Loucy (cell line): ENCODE results near the gene CNIH3.

Source experiments
- H2AFZ ChIP-seq: fragments of 200-600 bp; sonication (generic); 2 replicates; pipeline ENCODE4 v1.6.0; 2016; ENCODE audit warnings: antibody characterized with exemption, mild to moderate bottlenecking, low read length, moderate library complexity
- H3F3A ChIP-seq: fragments of 200-600 bp; 2 replicates; pipeline ENCODE4 v1.6.0; 2016; ENCODE audit warnings: antibody characterized with exemption, low read depth, mild to moderate bottlenecking
- H3K27me3 ChIP-seq: fragments of 200-600 bp; sonication (generic); 2 replicates; pipeline ENCODE4 v1.6.1; 2014; ENCODE audit warnings: low read length, mild to moderate bottlenecking; ENCODE audit not compliant: insufficient read depth, poor library complexity, severe bottlenecking
- H3K36me3 ChIP-seq: fragments of 200-600 bp; sonication (generic); 2 replicates; pipeline ENCODE4 v1.6.1; 2016; ENCODE audit warnings: low read length; ENCODE audit not compliant: insufficient read depth
- H3K4me1 ChIP-seq: fragments of 200-600 bp; sonication (generic); 2 replicates; pipeline ENCODE4 v1.5.1; 2014; ENCODE audit warnings: low read length, mild to moderate bottlenecking; ENCODE audit not compliant: insufficient read depth, poor library complexity, severe bottlenecking
- H3K4me2 ChIP-seq: fragments of 200-600 bp; sonication (generic); 2 replicates; pipeline ENCODE4 v1.6.0; 2014; ENCODE audit warnings: antibody characterized with exemption, low read length, low read depth, mild to moderate bottlenecking; ENCODE audit not compliant: poor library complexity, severe bottlenecking
- H3K4me3 ChIP-seq: fragments of 200-600 bp; sonication (generic); 2 replicates; pipeline ENCODE4 v1.5.1; 2014; ENCODE audit warnings: low read length, mild to moderate bottlenecking, mixed read lengths; ENCODE audit not compliant: poor library complexity, severe bottlenecking
- H3K79me2 ChIP-seq: fragments of 200-600 bp; sonication (generic); 2 replicates; pipeline ENCODE4 v1.6.1; 2014; ENCODE audit warnings: low read length; ENCODE audit not compliant: insufficient read depth
- H3K9ac ChIP-seq: fragments of 200-600 bp; sonication (generic); 2 replicates; pipeline ENCODE4 v1.6.0; 2014; ENCODE audit warnings: mild to moderate bottlenecking, low read depth, low read length, moderate library complexity; ENCODE audit not compliant: poor library complexity, severe bottlenecking
- H3K9me2 ChIP-seq: fragments of 200-600 bp; sonication (generic); replicated peaks from 2 replicates; pipeline ENCODE4 v1.6.1; 2016; ENCODE audit warnings: low read depth, low read length, mixed read lengths
- H3K9me3 ChIP-seq: fragments of 200-600 bp; sonication (generic); 2 replicates; pipeline ENCODE4 v1.6.1; 2014; ENCODE audit warnings: mild to moderate bottlenecking, antibody characterized with exemption, low read length, low read depth; ENCODE audit not compliant: insufficient read depth
- H4K20me1 ChIP-seq: fragments of 200-600 bp; sonication (generic); 2 replicates; pipeline ENCODE4 v1.6.0; 2014; ENCODE audit warnings: antibody characterized with exemption, low read length, mild to moderate bottlenecking; ENCODE audit not compliant: insufficient read depth, poor library complexity, severe bottlenecking
- CTCF ChIP-seq: fragments of 200-600 bp; sonication (generic); conservative IDR thresholded peaks from 2 replicates; pipeline ENCODE4 v1.5.1; 2014; ENCODE audit warnings: mild to moderate bottlenecking, antibody characterized with exemption, low read length
- EZH2phosphoT487 ChIP-seq: fragments of 200-600 bp; IDR thresholded peaks from 2 replicates; pipeline ENCODE4 v1.6.1; 2018; ENCODE audit warnings: antibody characterized with exemption, mild to moderate bottlenecking, moderate library complexity, borderline replicate concordance

CNIH3 gene

GRCh38 chr1:224751624-224752311, 135.7 kb downstream of the CNIH3 start:
- Histone ChIP-seq H4K20me1 (no peaks in the 10 kb centered on the region), H3K4me3 (peak overlapping the region; percentile 21), H3K9me3 (no peaks in the 10 kb centered on the region), H3K9me2 (no peaks in the 10 kb centered on the region), H3K9ac (peak overlapping the region; percentile 50), H2AFZ (peak overlapping the region; percentile 64; the same call in 1 of the 2 replicates), H3F3A (no peaks in the 10 kb centered on the region), H3K79me2 (no peaks in the 10 kb centered on the region), H3K4me2 (peak overlapping the region; percentile 40), H3K27me3 (no peaks in the 10 kb centered on the region), H3K4me1 (peaks cover 40% of the 10 kb centered on the region), H3K36me3 (no peaks in the 10 kb centered on the region)
- TF ChIP-seq EZH2phosphoT487 (no peak), CTCF (no peak)

GRCh38 chr1:224753491-224753890, 137.4 kb downstream of the CNIH3 start:
- Histone ChIP-seq H4K20me1 (no peaks in the 10 kb centered on the region), H3K27me3 (no peaks in the 10 kb centered on the region), H3K9me2 (no peaks in the 10 kb centered on the region), H3K9ac (no peak overlapping the region), H3F3A (no peaks in the 10 kb centered on the region), H3K4me1 (peaks cover 24% of the 10 kb centered on the region), H3K4me3 (no peak overlapping the region), H3K79me2 (no peaks in the 10 kb centered on the region), H3K4me2 (no peak overlapping the region), H3K9me3 (no peaks in the 10 kb centered on the region), H3K36me3 (no peaks in the 10 kb centered on the region), H2AFZ (no peak overlapping the region)
- TF ChIP-seq CTCF: no peak
- no peak for TF ChIP-seq EZH2phosphoT487

- Histone ChIP-seq H3K9ac (no peak overlapping the region), H3K4me2 (no peak overlapping the region), H2AFZ (no peak overlapping the region), H3K27me3 (no peaks in the 10 kb centered on the region), H3K4me1 (peaks cover 15% of the 10 kb centered on the region), H3K79me2 (no peaks in the 10 kb centered on the region), H3F3A (no peaks in the 10 kb centered on the region), H4K20me1 (no peaks in the 10 kb centered on the region), H3K36me3 (no peaks in the 10 kb centered on the region), H3K4me3 (no peak overlapping the region), H3K9me2 (no peaks in the 10 kb centered on the region), H3K9me3 (peaks cover 10% of the 10 kb centered on the region; the same call in 1 of the 2 replicates)
- no peak for TF ChIP-seq CTCF
- no peak for TF ChIP-seq EZH2phosphoT487
These were observed 139.5 kb downstream of the CNIH3 start for GRCh38 chr1:224755586-224755985.
